Mesenchymal stem cell (in vitro differentiated cells and primary cell): ENCODE measurements around the gene CCT3.
"Not testable (repeated sequence)": the region's sequence is repeated elsewhere in the genome, so short reads cannot be mapped to it uniquely, and the experiment has no call there.

ENCODE experiments used
- DNase-seq: peaks from one replicate; pipeline ENCODE4 v3.0.0-alpha.2; 2013
- H2AFZ ChIP-seq: one replicate; pipeline ENCODE4 v1.6.1; 2013; ENCODE audit warnings: low read depth, mild to moderate bottlenecking, control low read depth, inconsistent platforms, low read length, moderate library complexity
- H2AK5ac ChIP-seq: 2 replicates; pipeline ENCODE4 v1.6.1; 2013; ENCODE audit warnings: low read length, moderate library complexity, mild to moderate bottlenecking, inconsistent platforms; ENCODE audit not compliant: severe bottlenecking
- H2BK120ac ChIP-seq: one replicate; pipeline ENCODE4 v1.6.1; 2013; ENCODE audit warnings: low read depth, mild to moderate bottlenecking, inconsistent platforms, low read length, moderate library complexity
- H2BK12ac ChIP-seq, 2 experiments: one replicate each; pipeline ENCODE4 v1.6.1; 2013; ENCODE audit warnings: inconsistent platforms in 2 of 2, low read length in 2 of 2, mild to moderate bottlenecking in 2 of 2, moderate library complexity in 2 of 2, control low read depth in 1 of 2
- H2BK15ac ChIP-seq: one replicate; pipeline ENCODE4 v1.6.1; 2013; ENCODE audit warnings: mild to moderate bottlenecking, low read depth, inconsistent platforms; ENCODE audit not compliant: poor library complexity, severe bottlenecking
- H2BK5ac ChIP-seq: 2 replicates; pipeline ENCODE4 v1.6.1; 2013; ENCODE audit warnings: low read depth, mild to moderate bottlenecking, low read length, control low read depth, inconsistent platforms; ENCODE audit not compliant: poor library complexity, severe bottlenecking
- H3K14ac ChIP-seq, 2 experiments: one replicate each; pipeline ENCODE4 v1.6.1; 2013; ENCODE audit warnings: inconsistent platforms in 2 of 2, low read length in 2 of 2, control low read depth in 1 of 2, mild to moderate bottlenecking in 1 of 2, moderate library complexity in 1 of 2
- H3K18ac ChIP-seq, 2 experiments: one replicate each; pipeline ENCODE4 v1.6.1; 2013; ENCODE audit warnings: inconsistent platforms in 2 of 2, low read length in 2 of 2, control low read depth in 1 of 2, low read depth in 1 of 2, mild to moderate bottlenecking in 1 of 2
- H3K23ac ChIP-seq, 2 experiments: one replicate each; pipeline ENCODE4 v1.6.1; 2013; ENCODE audit warnings: inconsistent platforms in 2 of 2, low read length in 2 of 2, mild to moderate bottlenecking in 2 of 2, moderate library complexity in 2 of 2, control low read depth in 1 of 2
- H3K27ac ChIP-seq: 2 replicates; pipeline ENCODE4 v1.5.1; 2013; ENCODE audit warnings: mild to moderate bottlenecking, moderate library complexity, low read length, control low read depth, inconsistent platforms; ENCODE audit not compliant: poor library complexity, severe bottlenecking
- H3K27me3 ChIP-seq, 2 experiments: 2 replicates each; pipeline versions ENCODE4 v1.6.1 to v1.7.0; 2013; ENCODE audit warnings: low read length in 2 of 2, mild to moderate bottlenecking in 2 of 2, moderate library complexity in 2 of 2, control low read depth in 1 of 2, inconsistent platforms in 1 of 2; ENCODE audit not compliant: control insufficient read depth in 1 of 2, insufficient read depth in 1 of 2
- H3K36me3 ChIP-seq, 2 experiments: 2 replicates each; pipeline versions ENCODE4 v1.6.1 to v1.7.0; 2013; ENCODE audit warnings: low read length in 2 of 2, control low read depth in 1 of 2, inconsistent platforms in 1 of 2, low read depth in 1 of 2, mild to moderate bottlenecking in 1 of 2; ENCODE audit not compliant: insufficient read depth in 2 of 2, control insufficient read depth in 1 of 2
- H3K4ac ChIP-seq, 2 experiments: one replicate each; pipeline ENCODE4 v1.6.1; 2013; ENCODE audit warnings: inconsistent platforms in 2 of 2, low read length in 2 of 2, mild to moderate bottlenecking in 2 of 2, moderate library complexity in 2 of 2, control low read depth in 1 of 2, low read depth in 1 of 2
- H3K4me1 ChIP-seq: 2 replicates; pipeline ENCODE4 v1.6.1; 2013; ENCODE audit warnings: low read depth, low read length, control low read depth; ENCODE audit not compliant: control insufficient read depth, insufficient read depth
- H3K4me2 ChIP-seq: 2 replicates; pipeline ENCODE4 v1.6.1; 2013; ENCODE audit warnings: low read length, mild to moderate bottlenecking, inconsistent platforms; ENCODE audit not compliant: poor library complexity, severe bottlenecking
- H3K4me3 ChIP-seq, 2 experiments: 2 replicates each; pipeline versions ENCODE4 v1.5.1 to v1.7.0; 2013; ENCODE audit warnings: low read length in 2 of 2, mild to moderate bottlenecking in 2 of 2, control low read depth in 1 of 2, low read depth in 1 of 2; ENCODE audit not compliant: insufficient read depth in 1 of 2
- H3K79me1 ChIP-seq: replicated peaks from 2 replicates; pipeline ENCODE4 v1.6.1; 2013; ENCODE audit warnings: mild to moderate bottlenecking, control low read depth, low read length, inconsistent platforms; ENCODE audit not compliant: poor library complexity, severe bottlenecking
- H3K9ac ChIP-seq: 2 replicates; pipeline ENCODE4 v1.7.0; 2013; ENCODE audit warnings: mild to moderate bottlenecking, low read length, moderate library complexity
- H3K9me3 ChIP-seq: 2 replicates; pipeline ENCODE4 v1.7.0; 2013; ENCODE audit warnings: mild to moderate bottlenecking, low read length; ENCODE audit not compliant: control insufficient read depth
- H4K8ac ChIP-seq: one replicate; pipeline ENCODE4 v1.6.1; 2013; ENCODE audit warnings: inconsistent platforms, mild to moderate bottlenecking, low read length, moderate library complexity
- H4K91ac ChIP-seq: one replicate; pipeline ENCODE4 v1.6.1; 2013; ENCODE audit warnings: mild to moderate bottlenecking, low read length, inconsistent platforms
- WGBS: methylation state at CpG from one replicate; pipeline ENCODE4 v1.1.7; 2013; ENCODE audit warnings: mixed read lengths; 5-methylcytosine and 5-hydroxymethylcytosine counted together

CCT3 gene

GRCh38 chr1:156357977-156358376 is 19.9 kb upstream of the CCT3 start:
- H4K91ac ChIP-seq: no peak overlapping the region
- no peak overlapping the region for H2AFZ ChIP-seq
- no peak overlapping the region for H3K14ac ChIP-seq
- H3K79me1 ChIP-seq: no peaks in the 10 kb centered on the region
- no peak overlapping the region for H2BK15ac ChIP-seq
- DNase-seq: no peak
- H4K8ac ChIP-seq: no peak overlapping the region
- WGBS: 100% methylated on average over 1 of the region's 2 CpGs
- H3K27me3 ChIP-seq: peaks cover 44 to 54% of the 10 kb centered on the region in 2 experiments
- no peak overlapping the region for H2BK12ac ChIP-seq
- H3K4me3 ChIP-seq: no peak overlapping the region
- no peak overlapping the region for H3K18ac ChIP-seq
- no peak overlapping the region for H3K4ac ChIP-seq
- H2AK5ac ChIP-seq: no peak overlapping the region
- H3K36me3 ChIP-seq: no peaks in the 10 kb centered on the region
- peaks cover 5% of the 10 kb centered on the region for H3K4me1 ChIP-seq
- no peak overlapping the region for H2BK5ac ChIP-seq
- H2BK120ac ChIP-seq: no peak overlapping the region
- no peaks in the 10 kb centered on the region for H3K9me3 ChIP-seq
- H3K27ac ChIP-seq: no peak overlapping the region
- H3K9ac ChIP-seq: no peak overlapping the region
- H3K23ac ChIP-seq: no peak overlapping the region
- no peak overlapping the region for H3K4me2 ChIP-seq

- Histone ChIP-seq H3K9me3 (no peaks in the 10 kb centered on the region), H4K91ac (no peak overlapping the region), H3K27me3 (peaks cover 44 to 54% of the 10 kb centered on the region in 2 experiments), H3K4me2 (peak overlapping the region; percentile 29), H3K36me3 (no peaks in the 10 kb centered on the region), H2BK12ac (no peak overlapping the region), H3K14ac (no peak overlapping the region), H3K4me1 (peaks cover 5% of the 10 kb centered on the region), H3K4ac (no peak overlapping the region), H2BK15ac (no peak overlapping the region), H3K9ac (no peak overlapping the region), H2AFZ (no peak overlapping the region), H2BK5ac (no peak overlapping the region), H3K79me1 (no peaks in the 10 kb centered on the region), H3K27ac (no peak overlapping the region), H3K23ac (no peak overlapping the region), H3K18ac (no peak overlapping the region), H3K4me3 (no peak overlapping the region), H2AK5ac (no peak overlapping the region), H4K8ac (no peak overlapping the region), H2BK120ac (no peak overlapping the region)
- WGBS: 9% methylated on average over 22 of the region's 22 CpGs
- DNase-seq: peak; percentile 40
Observed at GRCh38 chr1:156356875-156357534, 18.9 kb upstream of the CCT3 start.

GRCh38 chr1:156356262-156356874 is 18.3 kb upstream of the CCT3 start:
- Histone ChIP-seq H3K79me1 (no peaks in the 10 kb centered on the region), H3K4ac (no peak overlapping the region)

GRCh38 chr1:156352481-156352880 is 14.4 kb upstream of the CCT3 start:
- H3K4me1 ChIP-seq, H2AFZ ChIP-seq, H3K9me3 ChIP-seq, H3K4me2 ChIP-seq, H3K4me3 ChIP-seq, H2AK5ac ChIP-seq, H3K36me3 ChIP-seq, H2BK12ac ChIP-seq, H3K9ac ChIP-seq, H4K8ac ChIP-seq, H3K79me1 ChIP-seq, H4K91ac ChIP-seq, H2BK15ac ChIP-seq, H3K14ac ChIP-seq, H3K27ac ChIP-seq, H2BK120ac ChIP-seq, H3K23ac ChIP-seq, H3K4ac ChIP-seq, H3K18ac ChIP-seq, DNase-seq, H2BK5ac ChIP-seq: not testable (repeated sequence)
- 88% methylated on average over 13 of the region's 13 CpGs for WGBS
- H3K27me3 ChIP-seq: peaks cover 30 to 36% of the 10 kb centered on the region in 2 experiments

More at GRCh38 chr1:156356262-156356874, 18.3 kb upstream of the CCT3 start:
- Histone ChIP-seq H3K4me1 (peaks cover 5% of the 10 kb centered on the region), H2BK120ac (no peak overlapping the region), H3K14ac (no peak overlapping the region), H2BK15ac (no peak overlapping the region), H4K91ac (no peak overlapping the region), H3K27me3 (peaks cover 44 to 54% of the 10 kb centered on the region in 2 experiments), H2AFZ (no peak overlapping the region), H3K9me3 (no peaks in the 10 kb centered on the region), H3K27ac (no peak overlapping the region), H3K23ac (no peak overlapping the region), H2BK12ac (no peak overlapping the region), H3K36me3 (no peaks in the 10 kb centered on the region), H4K8ac (no peak overlapping the region), H3K9ac (no peak overlapping the region), H3K18ac (no peak overlapping the region), H2BK5ac (no peak overlapping the region), H3K4me3 (no peak overlapping the region), H3K4me2 (no peak overlapping the region), H2AK5ac (no peak overlapping the region)
- no peak for DNase-seq
- WGBS: 73% methylated on average over 6 of the region's 6 CpGs
